NAMALWA (cell line): ENCODE results near the gene MYEF2.

ENCODE experiments used
- DNase-seq: peaks from one replicate; pipeline ENCODE4 v3.0.0-alpha.2; 2015; ENCODE audit warnings: low spot score

Gene MYEF2

DNA sequence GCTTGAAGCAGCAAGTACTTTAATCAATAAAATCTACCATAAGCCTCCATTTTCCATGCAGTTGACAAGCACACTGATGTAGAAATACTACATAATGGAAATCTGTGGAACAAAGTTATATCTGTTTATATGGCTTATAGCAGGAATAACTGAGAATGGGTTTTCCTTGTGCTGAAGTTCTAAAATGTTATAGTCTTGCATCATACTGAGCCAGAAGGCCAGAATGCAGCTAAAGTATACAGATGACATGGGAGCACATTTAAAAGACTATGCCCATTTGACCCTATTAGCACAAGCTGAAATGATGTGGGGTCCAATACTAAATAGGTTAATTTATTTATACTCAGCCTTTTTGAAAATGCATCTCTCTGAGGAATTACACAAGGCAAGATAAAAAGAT, 32.2 kb downstream of the MYEF2 start:
- DNase-seq, result no peak

- DNase-seq, result no peak
Measured at GRCh38 chr15:48144889-48145288, 33.2 kb downstream of the MYEF2 start.

GRCh38 chr15:48143856-48144255, 34.2 kb downstream of the MYEF2 start:
- no peak for DNase-seq

GRCh38 chr15:48132874-48133273, 45.2 kb downstream of the MYEF2 start:
- DNase-seq, result no peak

DNA sequence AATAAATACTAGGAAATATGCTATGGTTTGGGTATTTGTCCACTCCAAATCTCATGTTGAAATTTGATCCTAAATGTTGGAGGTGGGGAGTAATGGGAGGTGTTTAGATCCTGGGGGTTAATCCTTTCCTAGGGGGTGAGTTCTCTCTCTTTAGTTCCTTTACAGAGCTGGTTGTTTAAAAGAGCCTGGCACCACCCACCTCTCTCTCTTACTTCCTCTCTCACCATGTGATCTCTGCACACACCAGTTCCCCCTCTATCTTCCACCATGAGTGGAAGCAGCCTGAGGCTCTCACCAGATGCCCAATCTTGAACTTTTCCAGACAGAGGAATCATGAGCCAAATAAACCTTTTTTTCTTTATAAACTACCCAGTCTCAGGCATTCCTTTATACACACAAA, 46.8 kb downstream of the MYEF2 start:
- DNase-seq, result no peak

GRCh38 chr15:48126667-48127355, 51.3 kb downstream of the MYEF2 start:
- no peak for DNase-seq

DNA sequence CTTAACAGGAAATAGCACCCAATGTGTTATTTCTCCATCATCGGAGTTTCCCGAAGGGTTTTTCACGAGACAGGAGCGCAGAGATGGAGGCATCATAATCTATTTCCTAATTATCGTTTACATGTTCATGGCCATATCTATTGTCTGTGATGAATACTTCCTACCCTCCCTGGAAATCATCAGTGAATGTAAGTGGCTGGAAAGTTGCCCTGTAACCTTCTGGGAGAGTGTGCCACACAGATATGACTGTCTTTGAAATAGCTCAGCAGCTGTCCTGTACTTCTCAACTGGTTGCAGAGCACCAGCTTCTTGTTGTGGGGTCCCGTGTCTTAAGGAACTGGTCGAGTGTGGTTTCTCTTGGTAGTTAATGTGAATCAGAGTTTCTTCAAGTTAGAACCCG, 56.2 kb downstream of the MYEF2 start:
- DNase-seq, result no peak

DNA sequence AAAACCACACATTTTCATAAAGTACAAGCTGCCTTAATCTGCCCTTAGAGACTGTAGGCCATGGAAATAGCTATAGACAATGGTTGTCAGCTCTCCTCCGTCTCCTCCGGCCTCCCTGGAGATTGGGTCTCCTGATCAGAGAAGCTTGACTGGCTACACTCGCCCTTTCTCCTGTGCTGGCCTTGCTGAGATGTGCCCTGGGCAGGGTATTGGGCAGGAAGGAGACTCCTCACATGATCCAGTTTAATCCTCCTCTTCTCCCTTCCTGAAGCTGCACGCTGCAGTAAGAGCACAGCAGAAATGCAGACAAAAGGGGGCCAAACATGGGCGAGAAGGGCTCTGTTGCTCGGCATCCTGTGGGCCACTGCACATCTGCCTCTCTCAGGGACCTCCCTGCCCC, 57.4 kb downstream of the MYEF2 start, which contains the start of gene SLC24A5:
SLC24A5 (plus strand) TSS at position 246 of the 400 bp plus-strand sequence; CDS start at position 301, 55 bp downstream.
- DNase-seq, result no peak

- no peak for DNase-seq
Measured at GRCh38 chr15:48119277-48119676, 58.8 kb downstream of the MYEF2 start.

DNA sequence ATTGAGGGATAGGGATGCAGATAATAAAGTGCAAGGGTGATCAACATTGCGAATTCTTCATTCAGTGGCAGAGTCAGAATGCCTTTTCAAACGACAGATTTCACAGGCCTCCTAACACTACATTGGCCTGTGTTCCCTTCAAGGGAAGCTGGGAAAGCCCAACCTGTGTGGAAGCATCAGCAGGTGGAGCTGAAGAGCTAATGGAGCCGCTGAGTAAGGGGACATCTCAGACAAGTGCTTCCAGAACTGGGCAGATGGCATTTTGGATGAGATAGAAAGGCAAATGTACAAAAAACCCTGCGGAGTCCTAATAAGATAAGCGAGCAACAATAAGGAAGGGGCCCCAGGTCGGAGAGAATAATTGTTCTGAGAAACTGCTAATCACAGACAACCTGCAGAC, 65.9 kb downstream of the MYEF2 start:
- no peak for DNase-seq

DNA sequence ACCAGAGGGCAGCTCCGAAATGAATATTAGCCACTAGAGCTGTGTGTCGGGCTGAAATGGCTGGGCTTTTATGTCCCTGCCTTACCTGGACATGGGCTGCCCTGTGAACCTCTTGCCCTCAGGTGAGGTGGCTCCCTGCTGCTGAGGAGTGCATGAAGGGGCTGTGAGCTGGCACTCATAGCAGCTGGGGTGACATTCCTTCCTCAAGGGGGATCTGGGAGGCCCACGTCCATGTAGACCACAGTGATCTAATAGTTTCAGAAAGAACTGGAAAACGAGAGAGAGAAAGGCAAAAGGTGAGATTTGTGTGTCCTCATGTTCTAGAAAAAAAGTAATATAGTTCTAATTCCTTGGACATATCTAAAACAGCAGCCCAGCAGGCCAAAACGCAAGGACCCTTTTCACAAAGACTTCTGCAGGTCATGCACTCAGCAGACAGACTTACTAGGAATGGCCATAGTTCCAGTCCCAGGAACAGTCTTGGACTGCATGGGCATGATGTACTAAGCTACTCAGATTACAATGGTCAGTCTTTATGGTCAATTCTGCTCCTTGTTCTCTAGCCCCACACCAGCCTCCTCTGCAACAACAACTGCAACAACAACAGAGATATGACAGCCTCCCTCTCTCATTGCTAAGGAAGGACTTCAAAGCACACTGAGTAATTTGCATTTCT, 68.1 kb downstream of the MYEF2 start:
- DNase-seq, result no peak

- no peak for DNase-seq
Measured at GRCh38 chr15:48109212-48109611, 68.9 kb downstream of the MYEF2 start.

- no peak for DNase-seq
Measured at GRCh38 chr15:48105936-48106335, 72.2 kb downstream of the MYEF2 start.

GRCh38 chr15:48103647-48104046, 74.4 kb downstream of the MYEF2 start:
- no peak for DNase-seq

DNA sequence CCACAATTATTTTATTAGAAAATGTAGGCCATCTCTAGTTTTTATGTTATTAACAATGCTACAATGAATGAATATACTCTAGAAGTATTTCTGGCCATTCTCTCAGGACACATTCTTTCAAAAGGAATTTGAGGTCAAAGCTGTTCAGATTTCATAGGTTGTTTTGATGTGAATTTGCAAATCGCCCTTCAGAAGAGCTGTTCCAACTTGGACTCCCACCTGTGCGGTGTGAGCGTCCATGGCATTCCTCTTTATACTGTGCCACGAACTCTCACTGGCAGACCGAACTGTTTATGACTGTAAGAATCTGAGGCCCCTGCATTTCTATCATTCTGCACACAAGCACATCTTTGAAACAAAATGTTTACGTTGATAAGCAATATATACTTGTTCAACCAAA, 75.9 kb downstream of the MYEF2 start:
- no peak for DNase-seq

DNA sequence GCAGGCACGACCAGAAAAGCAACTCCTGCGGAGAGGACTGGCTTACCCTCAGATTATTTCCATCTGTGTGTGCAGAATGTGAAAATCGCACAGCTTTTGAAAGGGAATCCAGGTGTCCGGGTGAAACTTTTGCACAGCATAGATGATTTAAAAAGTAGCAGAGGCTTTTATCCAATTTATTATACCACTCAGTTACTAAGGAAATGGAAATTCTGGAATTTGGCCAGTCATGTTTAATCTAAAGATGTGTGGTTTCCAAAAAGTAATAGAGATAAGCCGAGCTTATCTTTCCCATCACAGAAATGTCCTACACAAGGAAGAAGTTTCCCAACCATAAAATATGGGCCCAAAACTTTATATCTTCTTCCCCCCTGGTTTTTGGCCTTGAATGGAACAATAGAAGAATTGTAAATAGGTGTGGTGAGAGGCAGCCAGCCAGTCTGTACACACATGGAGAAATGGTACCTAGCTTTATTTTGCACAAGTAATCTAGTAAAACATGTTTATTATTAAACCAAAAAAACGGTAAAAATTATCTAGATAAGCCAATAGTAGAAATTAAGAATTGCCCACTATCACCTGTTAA, 76.6 kb downstream of the MYEF2 start:
- no peak for DNase-seq

DNA sequence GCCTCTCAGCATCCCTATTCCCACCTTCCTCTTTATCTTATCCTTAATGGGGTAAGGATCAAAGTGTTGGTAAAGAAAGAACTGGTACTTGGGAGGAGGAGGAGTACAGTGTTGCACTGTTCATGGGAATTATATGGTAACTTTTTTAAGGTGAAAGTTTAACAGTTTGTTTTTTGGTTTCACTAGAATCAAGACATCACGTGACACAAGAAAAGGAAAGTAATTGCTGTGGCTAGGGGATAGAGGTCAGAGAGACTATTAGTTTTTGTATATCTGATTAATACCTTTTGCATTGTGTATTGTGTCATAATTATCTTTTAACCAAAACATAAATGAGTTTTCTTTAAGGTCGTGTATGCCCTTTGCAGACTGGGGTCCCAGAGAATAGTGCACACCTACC, 80.8 kb downstream of the MYEF2 start:
- no peak for DNase-seq

DNA sequence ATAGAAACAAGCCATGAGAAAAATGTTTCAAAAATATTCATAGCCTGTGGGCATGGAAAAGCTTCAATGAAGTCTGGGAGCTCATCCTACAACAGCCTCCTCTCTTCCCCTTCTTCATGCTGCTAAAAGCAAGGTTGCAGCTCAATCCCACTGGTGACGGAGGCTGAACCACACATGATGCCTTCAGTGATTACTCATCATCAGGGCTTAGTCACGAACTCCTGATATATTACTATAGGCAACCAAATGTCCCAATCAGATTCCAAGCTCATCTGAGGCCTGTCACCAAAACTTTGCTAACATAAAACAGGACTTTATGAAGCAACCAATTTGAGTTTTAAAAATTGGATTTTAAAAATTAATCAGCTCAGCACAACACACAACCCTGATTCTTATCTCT, 81.3 kb downstream of the MYEF2 start:
- DNase-seq, result no peak

- DNase-seq, result no peak
Measured at GRCh38 chr15:48096355-48096786, 81.7 kb downstream of the MYEF2 start.

DNA sequence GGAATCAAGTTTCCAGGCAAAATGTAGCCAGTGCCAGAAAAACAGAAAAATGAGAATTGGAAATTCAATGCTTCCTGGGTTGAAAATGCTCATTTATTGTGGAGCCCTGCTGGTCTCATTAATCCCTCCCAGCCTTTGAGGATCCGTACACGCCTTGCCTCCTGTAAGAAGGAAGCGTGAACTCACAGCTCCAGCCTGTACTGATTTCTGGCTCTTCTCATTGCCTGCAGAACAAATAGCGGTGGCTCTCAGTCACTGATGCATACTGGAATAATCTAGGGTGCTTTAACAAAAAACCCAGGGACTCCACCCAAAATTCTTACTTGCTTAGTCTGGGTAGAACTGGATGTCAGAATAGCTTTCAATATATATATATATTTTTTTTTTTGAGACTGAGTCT, 86.6 kb downstream of the MYEF2 start:
- no peak for DNase-seq

GRCh38 chr15:48090666-48091065, 87.4 kb downstream of the MYEF2 start:
- no peak for DNase-seq

GRCh38 chr15:48090115-48090514, 88.0 kb downstream of the MYEF2 start:
- DNase-seq, result no peak

DNA sequence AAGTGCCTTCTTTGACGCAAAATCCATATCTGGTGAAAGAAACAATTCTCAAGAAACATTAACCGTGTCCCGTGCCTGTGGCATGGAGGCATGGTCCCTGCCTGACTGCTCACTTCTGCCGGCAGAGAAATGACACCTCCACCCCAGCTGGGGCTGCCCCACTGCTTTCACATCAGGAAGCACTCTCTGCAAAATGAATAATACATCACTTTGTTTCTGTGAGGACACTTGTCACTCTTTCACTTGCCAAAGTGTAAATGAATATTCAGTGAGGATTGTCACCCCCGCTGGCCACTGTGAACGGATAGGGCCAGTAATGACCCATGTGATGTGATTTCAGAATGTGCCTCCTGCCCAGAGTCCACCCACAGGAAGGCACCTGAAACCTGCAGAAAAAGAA, 88.4 kb downstream of the MYEF2 start:
- DNase-seq, result no peak
